HG03378 (cell line): ENCODE results near the gene HOMER1.

Experiments
- ATAC-seq: cut with Tn5 transposase; IDR thresholded peaks from one replicate; pipeline ENCODE4 v1.9.1; 2021; ENCODE audit warnings: mild to moderate bottlenecking, moderate library complexity; ENCODE audit not compliant: unreplicated experiment

HOMER1 gene

DNA sequence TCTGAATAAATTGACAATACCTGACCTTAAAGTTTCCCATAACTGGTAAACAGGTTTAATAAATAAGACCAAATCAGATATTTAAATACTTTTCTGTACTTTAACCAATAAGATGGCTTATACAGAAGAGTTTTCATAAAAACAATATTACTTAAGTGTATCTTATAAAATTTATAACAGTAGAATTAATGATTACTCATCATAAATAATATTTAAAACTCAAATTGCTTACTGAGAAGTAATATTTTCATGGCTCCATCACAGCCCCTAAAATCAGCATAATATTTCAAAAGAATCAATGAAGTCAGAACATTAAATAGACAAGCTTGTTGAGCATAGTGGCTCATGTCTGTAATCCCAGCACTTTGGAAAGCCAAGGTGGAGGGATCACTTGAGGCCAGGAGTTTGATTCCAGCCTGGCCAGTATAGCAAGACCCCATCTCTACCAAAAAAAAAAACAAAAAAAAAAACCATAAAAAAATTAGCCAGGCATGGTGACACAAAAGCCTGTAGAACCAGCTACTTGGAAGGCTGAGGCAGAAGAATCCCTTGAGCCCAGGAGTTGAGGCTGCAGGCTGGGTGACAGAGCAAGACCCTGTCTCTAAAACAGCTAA is 23.5 kb downstream of the HOMER1 start:
- ATAC-seq = no peak

DNA sequence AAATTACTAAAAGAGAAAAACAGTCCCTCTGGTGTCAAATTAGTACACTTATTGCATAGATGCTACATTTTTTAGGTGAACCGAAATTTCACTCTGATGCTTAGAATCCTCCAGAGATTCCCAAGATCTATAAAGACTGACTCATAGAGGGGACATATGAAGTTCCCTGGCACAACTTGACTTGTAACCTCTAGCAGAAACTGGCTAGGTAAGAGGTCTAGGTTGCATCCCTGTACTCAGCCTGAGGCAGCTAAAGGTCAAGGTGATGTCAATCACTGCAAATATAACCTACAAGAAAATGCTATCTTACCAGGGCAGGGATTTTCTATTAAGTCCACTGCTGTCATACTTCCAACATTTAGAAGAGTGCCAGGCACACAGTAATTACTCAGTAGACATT is 24.2 kb downstream of the HOMER1 start:
- no peak for ATAC-seq

- no peak for ATAC-seq
These were observed 25.2 kb downstream of the HOMER1 start for GRCh38 chr5:79488775-79489174.

GRCh38 chr5:79488058-79488457 is 25.9 kb downstream of the HOMER1 start:
- no peak for ATAC-seq

DNA sequence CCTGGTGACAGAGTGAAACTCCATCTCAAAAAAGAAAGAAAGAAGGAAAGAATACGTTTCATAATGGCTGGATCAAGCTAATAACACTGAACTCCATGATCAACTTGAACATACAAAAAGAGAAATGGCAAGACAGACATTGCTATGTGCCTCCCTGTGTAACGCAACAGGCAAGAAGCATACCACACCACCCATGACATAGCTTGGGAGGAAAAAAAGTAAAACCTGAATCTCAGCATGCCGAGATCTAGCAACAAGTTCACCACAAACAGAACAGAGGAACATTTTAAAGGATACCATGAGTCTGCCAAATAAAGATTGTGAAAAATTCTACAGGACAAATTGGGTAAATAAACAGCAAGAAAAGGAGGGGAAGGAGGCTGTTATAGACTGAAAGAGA is 26.7 kb downstream of the HOMER1 start:
- no peak for ATAC-seq

DNA sequence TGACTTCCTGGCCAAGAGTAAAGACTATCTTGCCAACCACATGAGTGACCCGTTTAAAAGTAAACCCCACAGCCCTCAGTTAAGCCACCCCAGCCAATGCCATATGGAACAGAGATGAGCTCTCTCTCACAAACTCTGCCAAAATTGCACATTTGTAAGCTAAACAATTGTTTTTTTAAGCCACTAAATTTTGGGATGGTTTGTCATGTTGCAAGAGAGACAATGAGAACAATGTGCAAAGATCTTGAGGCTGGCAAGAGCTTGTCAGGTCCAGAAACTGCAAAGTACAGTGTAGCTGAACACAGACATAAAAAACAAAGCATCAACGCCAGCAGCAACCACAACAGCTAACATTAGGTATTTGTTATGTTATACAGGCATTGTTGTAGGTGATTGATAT is 27.8 kb downstream of the HOMER1 start:
- ATAC-seq = no peak

DNA sequence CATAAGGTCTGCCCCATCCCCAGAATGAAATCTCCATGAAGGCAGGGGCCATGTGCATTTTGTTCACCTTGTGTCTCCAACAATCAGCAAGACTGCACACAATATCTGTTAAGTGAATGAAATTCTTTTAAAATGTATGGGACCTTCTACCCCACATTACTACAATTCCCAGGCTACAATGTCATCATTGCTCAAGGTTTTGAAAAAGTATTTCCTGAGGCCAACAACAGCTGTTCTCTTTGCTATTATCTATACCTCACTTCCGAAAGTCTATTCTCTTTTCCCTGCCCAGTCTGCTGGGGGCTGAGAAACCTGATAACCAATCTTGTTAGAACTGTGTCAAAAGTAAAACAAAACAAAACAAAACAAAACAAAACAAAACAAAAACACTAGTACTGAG is 29.2 kb downstream of the HOMER1 start:
- ATAC-seq = no peak

- ATAC-seq = no peak
These were observed 32.4 kb downstream of the HOMER1 start for GRCh38 chr5:79481574-79481973.

- no peak for ATAC-seq
These were observed 32.9 kb downstream of the HOMER1 start for GRCh38 chr5:79480991-79481390.

- no peak for ATAC-seq
These were observed 38.8 kb downstream of the HOMER1 start for GRCh38 chr5:79475152-79475466.

GRCh38 chr5:79474367-79475151 is 39.4 kb downstream of the HOMER1 start:
- ATAC-seq = no peak

GRCh38 chr5:79471556-79471955 is 42.4 kb downstream of the HOMER1 start:
- no peak for ATAC-seq

GRCh38 chr5:79464695-79465332 is 49.1 kb downstream of the HOMER1 start:
- no peak for ATAC-seq

DNA sequence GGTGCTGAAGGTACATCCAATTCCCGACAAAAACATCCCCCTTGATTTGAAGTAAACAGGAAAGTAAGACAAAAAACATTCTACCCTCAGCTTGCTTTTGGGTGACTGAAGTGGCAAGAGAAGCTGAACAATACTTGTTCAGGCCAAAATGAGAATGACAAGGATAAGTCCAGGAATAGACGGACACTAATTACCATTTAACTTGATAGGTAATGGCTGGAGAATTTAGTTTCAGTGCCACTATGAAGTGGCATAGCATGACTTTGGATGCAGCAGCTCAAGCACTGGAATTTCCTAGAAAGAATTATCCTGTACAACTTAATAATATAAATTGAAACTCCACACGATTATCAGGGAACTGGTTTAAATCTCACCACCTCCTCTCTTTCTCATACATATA is 49.7 kb downstream of the HOMER1 start:
- ATAC-seq = no peak

GRCh38 chr5:79459626-79460025 is 54.3 kb downstream of the HOMER1 start:
- no peak for ATAC-seq

GRCh38 chr5:79456890-79457583 is 56.9 kb downstream of the HOMER1 start:
- ATAC-seq = peak; percentile 60

- no peak for ATAC-seq
These were observed 57.5 kb downstream of the HOMER1 start for GRCh38 chr5:79456400-79456799.

DNA sequence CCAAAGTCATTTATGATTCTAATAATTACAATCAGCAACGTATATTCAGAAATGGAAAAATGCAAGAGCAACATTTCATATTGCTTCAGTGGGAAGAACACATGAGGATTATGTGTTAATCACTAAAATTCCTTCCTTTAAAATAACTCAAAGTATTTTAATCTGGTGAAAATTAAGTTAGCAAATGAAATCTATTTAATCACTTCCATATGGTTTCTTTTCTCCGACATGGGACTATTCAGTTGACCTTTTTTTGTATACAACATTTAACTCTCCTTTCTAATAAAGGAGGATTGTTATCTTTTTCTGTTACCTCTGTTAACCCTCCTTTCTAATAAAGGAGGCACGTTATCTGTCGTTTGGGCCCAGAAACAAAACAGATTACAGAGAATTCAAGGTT is 59.9 kb downstream of the HOMER1 start:
- ATAC-seq = no peak

- no peak for ATAC-seq
These were observed 65.6 kb downstream of the HOMER1 start for GRCh38 chr5:79448336-79448735.

DNA sequence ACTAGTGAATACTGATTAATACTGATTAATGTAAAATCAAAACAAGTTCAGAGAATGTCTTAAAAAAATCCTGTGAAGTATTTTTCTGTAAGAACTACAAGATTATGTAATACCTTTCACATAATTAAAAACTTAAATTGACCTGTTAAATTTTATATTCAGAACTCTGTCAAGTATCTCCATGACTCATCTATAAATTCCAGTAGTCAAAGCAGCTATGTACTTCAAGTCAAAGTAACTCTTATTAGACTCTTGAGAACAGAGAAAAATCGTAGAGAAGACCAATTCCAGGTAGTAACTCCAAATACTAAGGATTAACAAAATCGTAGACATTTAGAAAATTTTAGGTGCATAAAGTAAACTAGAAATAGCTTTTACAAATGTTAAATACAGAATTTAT is 77.1 kb downstream of the HOMER1 start:
- no peak for ATAC-seq

DNA sequence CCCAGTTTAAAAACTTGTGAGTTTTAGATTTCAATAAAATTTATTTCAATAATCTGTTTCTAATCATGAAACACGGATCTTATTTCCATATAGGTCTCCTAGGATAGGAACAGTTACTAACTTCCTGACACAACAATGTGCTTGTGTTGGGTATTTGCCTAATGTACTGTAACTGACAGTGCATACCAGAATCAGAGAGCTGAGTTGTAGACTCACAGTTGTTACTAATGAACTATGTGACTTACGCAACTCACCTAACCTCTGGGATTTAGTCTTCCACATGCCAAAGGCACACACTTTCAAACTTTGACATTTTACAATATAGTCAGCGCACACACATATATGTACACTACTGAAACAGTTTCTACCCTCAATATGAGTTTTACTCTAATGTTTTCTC is 77.7 kb downstream of the HOMER1 start:
- no peak for ATAC-seq

- ATAC-seq = no peak
These were observed 83.7 kb downstream of the HOMER1 start for GRCh38 chr5:79430196-79430595.
